Osteoblast (primary cell): ENCODE data around the gene ADARB2. TPM values are rescaled to one million over a fixed set of nuclear protein-coding genes. Genes with fewer than 3 reads are reported as not detected.

Source experiments
- DNase-seq: peaks from one replicate; pipeline ENCODE4 v3.0.0; 2011; ENCODE audit warnings: low spot score, mixed read lengths; ENCODE audit not compliant: insufficient read length; ENCODE audit errors: missing footprints
- H2AFZ ChIP-seq: 2 replicates; pipeline ENCODE4 v1.6.0; 2011; ENCODE audit warnings: mild to moderate bottlenecking, low read length
- H3K27ac ChIP-seq: 2 replicates; pipeline ENCODE4 v1.5.1; 2011; ENCODE audit warnings: mild to moderate bottlenecking, low read depth, low read length, moderate library complexity
- H3K27me3 ChIP-seq: 2 replicates; pipeline ENCODE4 v1.6.0; 2012; ENCODE audit warnings: mild to moderate bottlenecking, control low read depth, inconsistent platforms, low read length, moderate library complexity; ENCODE audit not compliant: insufficient read depth
- H3K36me3 ChIP-seq: 2 replicates; pipeline ENCODE4 v1.5.1; 2011; ENCODE audit warnings: mild to moderate bottlenecking, low read length, control low read depth, moderate library complexity; ENCODE audit not compliant: insufficient read depth
- H3K4me1 ChIP-seq: 2 replicates; pipeline ENCODE4 v1.5.1; 2011; ENCODE audit warnings: mild to moderate bottlenecking, low read length, control low read depth, moderate library complexity; ENCODE audit not compliant: insufficient read depth
- H3K4me2 ChIP-seq: 2 replicates; pipeline ENCODE4 v1.6.0; 2011; ENCODE audit warnings: mild to moderate bottlenecking, low read length; ENCODE audit not compliant: insufficient read depth
- H3K4me3 ChIP-seq: fragments of 200-600 bp; sonication (generic); 3 replicates; pipeline ENCODE4 v1.5.1; 2012; ENCODE audit warnings: mild to moderate bottlenecking, low read length, inconsistent platforms; ENCODE audit not compliant: insufficient read depth
- H3K79me2 ChIP-seq: 2 replicates; pipeline ENCODE4 v1.6.0; 2012; ENCODE audit warnings: mild to moderate bottlenecking, low read length, control low read depth, inconsistent platforms; ENCODE audit not compliant: insufficient read depth
- H3K9me3 ChIP-seq: 2 replicates; pipeline ENCODE4 v1.5.1; 2011; ENCODE audit warnings: low read depth, low read length, control low read depth
- H4K20me1 ChIP-seq: 2 replicates; pipeline ENCODE4 v1.6.0; 2012; ENCODE audit warnings: mild to moderate bottlenecking, low read length, control low read depth; ENCODE audit not compliant: insufficient read depth
- CTCF ChIP-seq: IDR thresholded peaks from 2 replicates; pipeline ENCODE4 v1.5.1; 2011; ENCODE audit warnings: mild to moderate bottlenecking, low read depth, low read length, moderate library complexity; ENCODE audit errors: extremely low read depth
- total RNA-seq: library from RNA; depleted of rRNA; stranded (reverse); fragments of >200 nt; gene quantifications from 2 replicates; pipeline ENCODE4 v1.2.3, GENCODE V29; 2012

Gene ADARB2
- total RNA-seq, 1 donor: not detected

- Histone ChIP-seq H2AFZ (no peak overlapping the region), H3K27me3 (no peaks in the 10 kb centered on the region), H3K79me2 (no peaks in the 10 kb centered on the region)
Measured at GRCh38 chr10:1187151-1187854, 550.0 kb downstream of the ADARB2 start.

DNA sequence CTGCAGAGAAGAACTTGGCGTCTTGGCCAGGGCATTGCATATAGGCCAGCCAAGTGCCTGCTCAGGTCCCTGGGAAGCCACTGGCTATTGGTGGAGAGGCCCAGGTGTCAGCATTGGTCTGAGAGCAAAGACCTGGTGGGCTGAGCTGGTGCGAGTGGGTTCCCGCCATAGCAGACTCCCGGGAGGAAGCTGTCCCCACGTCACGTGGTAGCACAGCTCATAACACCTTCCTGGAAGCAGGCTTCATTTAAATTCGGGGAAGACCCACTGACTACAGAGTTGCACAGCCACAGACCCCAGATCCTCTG lies 550.7 kb downstream of the ADARB2 start:
- Histone ChIP-seq H4K20me1 (no peaks in the 10 kb centered on the region), H3K27ac (no peak overlapping the region), H2AFZ (no peak overlapping the region), H3K4me1 (no peaks in the 10 kb centered on the region), H3K4me3 (no peak overlapping the region), H3K4me2 (no peak overlapping the region), H3K27me3 (no peaks in the 10 kb centered on the region), H3K9me3 (no peaks in the 10 kb centered on the region), H3K36me3 (no peaks in the 10 kb centered on the region), H3K79me2 (no peaks in the 10 kb centered on the region)
- no peak for TF ChIP-seq CTCF
- DNase-seq: no peak

More at GRCh38 chr10:1187151-1187854, 550.0 kb downstream of the ADARB2 start:
- no peak for DNase-seq
- Histone ChIP-seq H4K20me1 (no peaks in the 10 kb centered on the region), H3K4me1 (no peaks in the 10 kb centered on the region), H3K9me3 (no peaks in the 10 kb centered on the region), H3K27ac (no peak overlapping the region), H3K36me3 (no peaks in the 10 kb centered on the region), H3K4me2 (no peak overlapping the region), H3K4me3 (no peak overlapping the region)
- TF ChIP-seq CTCF: no peak

GRCh38 chr10:1185911-1186682 lies 551.2 kb downstream of the ADARB2 start:
- TF ChIP-seq CTCF: no peak
- Histone ChIP-seq H3K4me3 (no peak overlapping the region), H4K20me1 (no peaks in the 10 kb centered on the region), H2AFZ (no peak overlapping the region), H3K4me1 (no peaks in the 10 kb centered on the region), H3K4me2 (no peak overlapping the region), H3K27me3 (no peaks in the 10 kb centered on the region), H3K36me3 (no peaks in the 10 kb centered on the region), H3K27ac (no peak overlapping the region), H3K79me2 (no peaks in the 10 kb centered on the region), H3K9me3 (no peaks in the 10 kb centered on the region)
- no peak for DNase-seq
